WTC11 (cell line): ENCODE results near the gene ING5. TPM values are rescaled to one million over a fixed set of nuclear protein-coding genes. Genes with fewer than 3 reads are reported as not detected.

Experiments
- ATAC-seq: fragments of 200-7000 bp; cut with Tn5 transposase; 2 replicates; pipeline ENCODE4 v1.10.0; 2021; ENCODE audit warnings: mild to moderate bottlenecking, moderate library complexity
- CTCF ChIA-PET: fragments of 300-600 bp; sonication (Branson Sonifier 250); formaldehyde crosslinking; loops from one replicate; lab custom pipeline; 2021; ENCODE audit warnings: antibody characterized with exemption; lab: Charles Lee
- POLR2A ChIA-PET: fragments of 350-600 bp; sonication (Branson Sonifier 250); formaldehyde crosslinking; loops from one replicate; lab custom pipeline; 2021; ENCODE audit warnings: antibody characterized with exemption; lab: Charles Lee
- DNase-seq: peaks from one replicate; pipeline ENCODE4 v3.0.0; 2021; ENCODE audit warnings: low spot score
- H3K27ac Mint-ChIP-seq: 2 replicates; pipeline ENCODE4 v1.8.0; 2021; ENCODE audit warnings: mixed read lengths
- H3K27me3 Mint-ChIP-seq: 2 replicates; pipeline ENCODE4 v1.8.0; 2021; ENCODE audit warnings: low read depth, mild to moderate bottlenecking, moderate library complexity, mixed read lengths
- H3K36me3 Mint-ChIP-seq: 2 replicates; pipeline ENCODE4 v1.8.0; 2021; ENCODE audit warnings: mixed read lengths
- H3K4me1 Mint-ChIP-seq: 2 replicates; pipeline ENCODE4 v1.8.0; 2022; ENCODE audit warnings: mixed read lengths
- H3K4me3 Mint-ChIP-seq: 2 replicates; pipeline ENCODE4 v1.8.0; 2021; ENCODE audit warnings: mild to moderate bottlenecking, moderate library complexity, mixed read lengths
- H3K9me3 Mint-ChIP-seq: 2 replicates; pipeline ENCODE4 v1.8.0; 2021; ENCODE audit warnings: mixed read lengths
- CREM ChIP-seq: sonication (generic); formaldehyde crosslinking; IDR thresholded peaks from 2 replicates; pipeline ENCODE4 v1.8.1; 2022; ENCODE audit warnings: mild to moderate bottlenecking, missing genetic modification reagents, moderate library complexity
- ETV6 ChIP-seq: sonication (generic); formaldehyde crosslinking; IDR thresholded peaks from 2 replicates; pipeline ENCODE4 v1.8.1; 2022; ENCODE audit warnings: mild to moderate bottlenecking, missing genetic modification reagents
- FOXK1 ChIP-seq: sonication (generic); formaldehyde crosslinking; IDR thresholded peaks from 2 replicates; pipeline ENCODE4 v1.8.0; 2022; ENCODE audit warnings: mild to moderate bottlenecking, moderate library complexity, missing genetic modification reagents
- FOXP1 ChIP-seq: sonication (generic); formaldehyde crosslinking; IDR thresholded peaks from 2 replicates; pipeline ENCODE4 v1.8.0; 2022; ENCODE audit warnings: missing genetic modification reagents, mild to moderate bottlenecking, moderate library complexity, borderline replicate concordance
- HMGA2 ChIP-seq: fragments of 250-450 bp; sonication (Bioruptor Pico); IDR thresholded peaks from 2 replicates; pipeline ENCODE4 v1.4.0; 2021; ENCODE audit warnings: mild to moderate bottlenecking, moderate library complexity
- KAT7 ChIP-seq: sonication (generic); formaldehyde crosslinking; IDR thresholded peaks from 2 replicates; pipeline ENCODE4 v1.8.1; 2023; ENCODE audit warnings: missing genetic modification reagents, mild to moderate bottlenecking, borderline replicate concordance
- MYBL2 ChIP-seq: sonication (generic); formaldehyde crosslinking; IDR thresholded peaks from 2 replicates; pipeline ENCODE4 v1.8.1; 2023; ENCODE audit warnings: mild to moderate bottlenecking, moderate library complexity, missing genetic modification reagents
- NFATC4 ChIP-seq: fragments of 250-450 bp; sonication (Bioruptor Pico); IDR thresholded peaks from 2 replicates; pipeline ENCODE4 v1.9.0; 2021; ENCODE audit warnings: mild to moderate bottlenecking
- NFE2L1 ChIP-seq: sonication (generic); formaldehyde crosslinking; IDR thresholded peaks from 2 replicates; pipeline ENCODE4 v1.8.1; 2023; ENCODE audit warnings: missing genetic modification reagents
- NFYB ChIP-seq: sonication (generic); formaldehyde crosslinking; conservative IDR thresholded peaks from 2 replicates; pipeline ENCODE4 v1.8.0; 2022; ENCODE audit warnings: low read depth, missing genetic modification reagents
- RORB ChIP-seq: fragments of 250-450 bp; sonication (Bioruptor Pico); IDR thresholded peaks from 2 replicates; pipeline ENCODE4 v1.9.0; 2021; ENCODE audit warnings: mild to moderate bottlenecking
- SMAD4 ChIP-seq: sonication (generic); formaldehyde crosslinking; IDR thresholded peaks from 2 replicates; pipeline ENCODE4 v1.8.0; 2022; ENCODE audit warnings: mild to moderate bottlenecking, missing genetic modification reagents
- SOX15 ChIP-seq: fragments of 250-450 bp; sonication (Bioruptor Pico); IDR thresholded peaks from 2 replicates; pipeline ENCODE4 v1.9.0; 2021; ENCODE audit warnings: mild to moderate bottlenecking
- TP53 ChIP-seq: sonication (generic); formaldehyde crosslinking; IDR thresholded peaks from 2 replicates; pipeline ENCODE4 v1.8.1; 2023; ENCODE audit warnings: mild to moderate bottlenecking, missing genetic modification reagents
- ZBTB21 ChIP-seq: sonication (generic); formaldehyde crosslinking; IDR thresholded peaks from 2 replicates; pipeline ENCODE4 v1.8.1; 2023; ENCODE audit warnings: mild to moderate bottlenecking, missing genetic modification reagents, borderline replicate concordance
- ZNF416 ChIP-seq: fragments of 250-450 bp; sonication (Bioruptor Pico); IDR thresholded peaks from 2 replicates; pipeline ENCODE4 v1.9.0; 2021; ENCODE audit warnings: mild to moderate bottlenecking, inconsistent platforms
- ZNF423 ChIP-seq: fragments of 250-450 bp; sonication (Bioruptor Pico); IDR thresholded peaks from 2 replicates; pipeline ENCODE4 v2.1.2; 2022; ENCODE audit warnings: mild to moderate bottlenecking, moderate library complexity
- total RNA-seq: library from RNA; stranded (reverse); gene quantifications from 3 replicates; pipeline ENCODE4 v1.2.3, GENCODE V29; 2021
- TF ChIP-seq, protein P1 (sequence below): sonication (generic); formaldehyde crosslinking; IDR thresholded peaks from 2 replicates; pipeline ENCODE4 v1.8.1; 2023; ENCODE audit warnings: mild to moderate bottlenecking, moderate library complexity, missing genetic modification reagents
- TF ChIP-seq, protein P2 (sequence below): sonication (generic); formaldehyde crosslinking; IDR thresholded peaks from 2 replicates; pipeline ENCODE4 v1.8.1; 2022; ENCODE audit warnings: mild to moderate bottlenecking, moderate library complexity, missing genetic modification reagents
- TF ChIP-seq, protein P3 (sequence below): sonication (generic); formaldehyde crosslinking; IDR thresholded peaks from 2 replicates; pipeline ENCODE4 v1.8.0; 2022; ENCODE audit warnings: mild to moderate bottlenecking, missing genetic modification reagents
- TF ChIP-seq, protein P4 (sequence below): sonication (generic); formaldehyde crosslinking; IDR thresholded peaks from 2 replicates; pipeline ENCODE4 v1.8.1; 2023; ENCODE audit warnings: mild to moderate bottlenecking, missing genetic modification reagents, moderate library complexity
- TF ChIP-seq, protein P5 (sequence below): sonication (generic); formaldehyde crosslinking; IDR thresholded peaks from 2 replicates; pipeline ENCODE4 v1.8.1; 2023; ENCODE audit warnings: mild to moderate bottlenecking, missing genetic modification reagents, borderline replicate concordance
- TF ChIP-seq, protein P6 (sequence below): sonication (generic); formaldehyde crosslinking; IDR thresholded peaks from 2 replicates; pipeline ENCODE4 v1.8.0; 2022; ENCODE audit warnings: mild to moderate bottlenecking, missing genetic modification reagents
- TF ChIP-seq, protein P7 (sequence below): sonication (generic); formaldehyde crosslinking; IDR thresholded peaks from 2 replicates; pipeline ENCODE4 v1.8.1; 2022; ENCODE audit warnings: mild to moderate bottlenecking, missing genetic modification reagents, moderate library complexity, borderline replicate concordance

The ING5 gene
- total RNA-seq, 1 experiment from 2014 or later, result 43.1 TPM

DNA sequence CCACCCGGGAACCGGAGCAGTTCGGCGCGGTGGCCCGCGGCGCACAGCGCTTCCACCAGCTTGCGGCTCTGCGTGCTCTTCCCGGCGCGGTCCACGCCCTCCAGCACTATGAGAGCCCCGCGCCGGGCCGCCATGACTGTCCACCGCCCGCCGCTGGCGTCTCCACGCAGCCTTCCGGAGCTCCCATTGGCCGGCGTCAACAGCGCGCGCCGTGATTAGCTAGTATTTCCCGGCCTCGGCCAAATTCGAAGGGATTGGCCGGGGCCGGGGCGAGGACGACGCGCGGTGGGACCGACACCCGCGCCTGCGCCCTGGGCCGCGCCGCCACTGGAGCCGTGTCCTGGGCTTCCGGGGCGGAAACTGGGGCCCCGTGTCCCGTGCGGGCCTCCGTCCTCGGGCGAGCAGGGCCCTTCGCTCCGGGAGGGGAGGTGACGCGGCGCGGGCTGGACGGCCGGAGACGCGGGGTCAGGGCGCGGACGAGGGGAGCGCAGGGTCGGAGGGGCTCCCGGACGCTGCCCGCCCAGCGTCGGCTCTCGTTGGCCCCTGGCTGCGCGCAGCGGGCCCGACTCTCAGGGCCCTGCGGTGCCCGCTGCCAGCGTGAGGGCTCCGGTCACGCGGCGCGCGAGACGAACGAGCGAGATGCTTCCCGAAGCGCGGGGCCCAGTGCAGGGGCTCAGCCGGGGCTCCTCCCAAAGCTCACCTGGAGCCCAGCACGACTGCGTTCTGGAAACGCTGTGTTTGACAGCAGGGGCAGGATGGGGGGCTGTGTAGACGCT lies 15.0 kb upstream of the ING5 start, which contains the start of gene DTYMK:
TSS of gene DTYMK (minus strand) at position 166 of the 776 bp plus-strand sequence. CDS start at position 134, 32 bp downstream.
- Mint-ChIP-seq H3K4me1 (peaks cover 13% of the 10 kb centered on the region), H3K9me3 (no peaks in the 10 kb centered on the region), H3K36me3 (peaks cover 28% of the 10 kb centered on the region), H3K27ac (peak within 1 kb of the TSS; percentile 86; the same call in 1 of the 2 replicates), H3K4me3 (peak within 1 kb of the TSS; percentile 96), H3K27me3 (no peaks in the 10 kb centered on the region)
- DNase-seq, result peak; percentile 90
- ChIA-PET CTCF (interaction anchor here (0.7 to 2.9 kb wide), 6 partner anchors 10 to 192 kb away, joined by 3 to 30 read pairs (median 6); partner anchors contain the start of genes D2HGDH and ING5), POLR2A (interaction anchor here (0.9 to 2.8 kb wide), 5 partner anchors 15 to 192 kb away, joined by 3 to 28 read pairs (median 3); partner anchors contain the start of genes D2HGDH and ING5)
- peak; percentile 98 for ATAC-seq
- TF ChIP-seq TP53 (CRISPR knock-in tag) (no peak; the same call in 1 of the 2 replicates), FOXK1 (CRISPR knock-in tag) (peak; percentile 74), NFE2L1 (CRISPR knock-in tag) (0 out of 2 replicates have a peak, but pooled peaks have one; percentile 1), RORB (CRISPR knock-in tag) (no peak), MYBL2 (CRISPR knock-in tag) (peak; percentile 92; the same call in 1 of the 2 replicates), NFATC4 (CRISPR knock-in tag) (0 out of 2 replicates have a peak, but pooled peaks have one; percentile 15), CREM (CRISPR knock-in tag) (peak; percentile 86), KAT7 (CRISPR knock-in tag) (0 out of 2 replicates have a peak, but pooled peaks have one; percentile 24), ZNF416 (CRISPR knock-in tag) (no peak), HMGA2 (no peak), ZBTB21 (CRISPR knock-in tag) (peak; percentile 87), NFYB (CRISPR knock-in tag) (peak; percentile 77), SMAD4 (no peak), FOXP1 (CRISPR knock-in tag) (peak; percentile 63; the same call in 1 of the 2 replicates), ZNF423 (CRISPR knock-in tag) (peak; percentile 33; the same call in 1 of the 2 replicates), ETV6 (CRISPR knock-in tag) (peak; percentile 66; the same call in 1 of the 2 replicates), SOX15 (no peak)
- TF ChIP-seq, protein P1, sequence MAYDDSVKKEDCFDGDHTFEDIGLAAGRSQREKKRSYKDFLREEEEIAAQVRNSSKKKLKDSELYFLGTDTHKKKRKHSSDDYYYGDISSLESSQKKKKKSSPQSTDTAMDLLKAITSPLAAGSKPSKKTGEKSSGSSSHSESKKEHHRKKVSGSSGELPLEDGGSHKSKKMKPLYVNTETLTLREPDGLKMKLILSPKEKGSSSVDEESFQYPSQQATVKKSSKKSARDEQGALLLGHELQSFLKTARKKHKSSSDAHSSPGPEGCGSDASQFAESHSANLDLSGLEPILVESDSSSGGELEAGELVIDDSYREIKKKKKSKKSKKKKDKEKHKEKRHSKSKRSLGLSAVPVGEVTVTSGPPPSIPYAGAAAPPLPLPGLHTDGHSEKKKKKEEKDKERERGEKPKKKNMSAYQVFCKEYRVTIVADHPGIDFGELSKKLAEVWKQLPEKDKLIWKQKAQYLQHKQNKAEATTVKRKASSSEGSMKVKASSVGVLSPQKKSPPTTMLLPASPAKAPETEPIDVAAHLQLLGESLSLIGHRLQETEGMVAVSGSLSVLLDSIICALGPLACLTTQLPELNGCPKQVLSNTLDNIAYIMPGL (CRISPR knock-in tag), result peak; percentile 86
- TF ChIP-seq, protein P2, sequence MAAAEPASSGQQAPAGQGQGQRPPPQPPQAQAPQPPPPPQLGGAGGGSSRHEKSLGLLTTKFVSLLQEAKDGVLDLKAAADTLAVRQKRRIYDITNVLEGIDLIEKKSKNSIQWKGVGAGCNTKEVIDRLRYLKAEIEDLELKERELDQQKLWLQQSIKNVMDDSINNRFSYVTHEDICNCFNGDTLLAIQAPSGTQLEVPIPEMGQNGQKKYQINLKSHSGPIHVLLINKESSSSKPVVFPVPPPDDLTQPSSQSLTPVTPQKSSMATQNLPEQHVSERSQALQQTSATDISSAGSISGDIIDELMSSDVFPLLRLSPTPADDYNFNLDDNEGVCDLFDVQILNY (CRISPR knock-in tag), result peak; percentile 88
- TF ChIP-seq, protein P3, sequence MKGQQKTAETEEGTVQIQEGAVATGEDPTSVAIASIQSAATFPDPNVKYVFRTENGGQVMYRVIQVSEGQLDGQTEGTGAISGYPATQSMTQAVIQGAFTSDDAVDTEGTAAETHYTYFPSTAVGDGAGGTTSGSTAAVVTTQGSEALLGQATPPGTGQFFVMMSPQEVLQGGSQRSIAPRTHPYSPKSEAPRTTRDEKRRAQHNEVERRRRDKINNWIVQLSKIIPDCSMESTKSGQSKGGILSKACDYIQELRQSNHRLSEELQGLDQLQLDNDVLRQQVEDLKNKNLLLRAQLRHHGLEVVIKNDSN (CRISPR knock-in tag), result peak; percentile 44; the same call in 1 of the 2 replicates
- TF ChIP-seq, protein P4, sequence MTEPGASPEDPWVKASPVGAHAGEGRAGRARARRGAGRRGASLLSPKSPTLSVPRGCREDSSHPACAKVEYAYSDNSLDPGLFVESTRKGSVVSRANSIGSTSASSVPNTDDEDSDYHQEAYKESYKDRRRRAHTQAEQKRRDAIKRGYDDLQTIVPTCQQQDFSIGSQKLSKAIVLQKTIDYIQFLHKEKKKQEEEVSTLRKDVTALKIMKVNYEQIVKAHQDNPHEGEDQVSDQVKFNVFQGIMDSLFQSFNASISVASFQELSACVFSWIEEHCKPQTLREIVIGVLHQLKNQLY (CRISPR knock-in tag), result no peak
- TF ChIP-seq, protein P5, sequence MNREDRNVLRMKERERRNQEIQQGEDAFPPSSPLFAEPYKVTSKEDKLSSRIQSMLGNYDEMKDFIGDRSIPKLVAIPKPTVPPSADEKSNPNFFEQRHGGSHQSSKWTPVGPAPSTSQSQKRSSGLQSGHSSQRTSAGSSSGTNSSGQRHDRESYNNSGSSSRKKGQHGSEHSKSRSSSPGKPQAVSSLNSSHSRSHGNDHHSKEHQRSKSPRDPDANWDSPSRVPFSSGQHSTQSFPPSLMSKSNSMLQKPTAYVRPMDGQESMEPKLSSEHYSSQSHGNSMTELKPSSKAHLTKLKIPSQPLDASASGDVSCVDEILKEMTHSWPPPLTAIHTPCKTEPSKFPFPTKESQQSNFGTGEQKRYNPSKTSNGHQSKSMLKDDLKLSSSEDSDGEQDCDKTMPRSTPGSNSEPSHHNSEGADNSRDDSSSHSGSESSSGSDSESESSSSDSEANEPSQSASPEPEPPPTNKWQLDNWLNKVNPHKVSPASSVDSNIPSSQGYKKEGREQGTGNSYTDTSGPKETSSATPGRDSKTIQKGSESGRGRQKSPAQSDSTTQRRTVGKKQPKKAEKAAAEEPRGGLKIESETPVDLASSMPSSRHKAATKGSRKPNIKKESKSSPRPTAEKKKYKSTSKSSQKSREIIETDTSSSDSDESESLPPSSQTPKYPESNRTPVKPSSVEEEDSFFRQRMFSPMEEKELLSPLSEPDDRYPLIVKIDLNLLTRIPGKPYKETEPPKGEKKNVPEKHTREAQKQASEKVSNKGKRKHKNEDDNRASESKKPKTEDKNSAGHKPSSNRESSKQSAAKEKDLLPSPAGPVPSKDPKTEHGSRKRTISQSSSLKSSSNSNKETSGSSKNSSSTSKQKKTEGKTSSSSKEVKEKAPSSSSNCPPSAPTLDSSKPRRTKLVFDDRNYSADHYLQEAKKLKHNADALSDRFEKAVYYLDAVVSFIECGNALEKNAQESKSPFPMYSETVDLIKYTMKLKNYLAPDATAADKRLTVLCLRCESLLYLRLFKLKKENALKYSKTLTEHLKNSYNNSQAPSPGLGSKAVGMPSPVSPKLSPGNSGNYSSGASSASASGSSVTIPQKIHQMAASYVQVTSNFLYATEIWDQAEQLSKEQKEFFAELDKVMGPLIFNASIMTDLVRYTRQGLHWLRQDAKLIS (CRISPR knock-in tag), result 0 out of 2 replicates have a peak, but pooled peaks have one; percentile 11
- TF ChIP-seq, protein P6, sequence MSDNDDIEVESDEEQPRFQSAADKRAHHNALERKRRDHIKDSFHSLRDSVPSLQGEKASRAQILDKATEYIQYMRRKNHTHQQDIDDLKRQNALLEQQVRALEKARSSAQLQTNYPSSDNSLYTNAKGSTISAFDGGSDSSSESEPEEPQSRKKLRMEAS (CRISPR knock-in tag), result peak; percentile 42; the same call in 1 of the 2 replicates
- TF ChIP-seq, protein P7, sequence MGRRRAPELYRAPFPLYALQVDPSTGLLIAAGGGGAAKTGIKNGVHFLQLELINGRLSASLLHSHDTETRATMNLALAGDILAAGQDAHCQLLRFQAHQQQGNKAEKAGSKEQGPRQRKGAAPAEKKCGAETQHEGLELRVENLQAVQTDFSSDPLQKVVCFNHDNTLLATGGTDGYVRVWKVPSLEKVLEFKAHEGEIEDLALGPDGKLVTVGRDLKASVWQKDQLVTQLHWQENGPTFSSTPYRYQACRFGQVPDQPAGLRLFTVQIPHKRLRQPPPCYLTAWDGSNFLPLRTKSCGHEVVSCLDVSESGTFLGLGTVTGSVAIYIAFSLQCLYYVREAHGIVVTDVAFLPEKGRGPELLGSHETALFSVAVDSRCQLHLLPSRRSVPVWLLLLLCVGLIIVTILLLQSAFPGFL (CRISPR knock-in tag), result peak; percentile 59; the same call in 1 of the 2 replicates
